ENCODE data around the gene PDE4B.

DNA sequence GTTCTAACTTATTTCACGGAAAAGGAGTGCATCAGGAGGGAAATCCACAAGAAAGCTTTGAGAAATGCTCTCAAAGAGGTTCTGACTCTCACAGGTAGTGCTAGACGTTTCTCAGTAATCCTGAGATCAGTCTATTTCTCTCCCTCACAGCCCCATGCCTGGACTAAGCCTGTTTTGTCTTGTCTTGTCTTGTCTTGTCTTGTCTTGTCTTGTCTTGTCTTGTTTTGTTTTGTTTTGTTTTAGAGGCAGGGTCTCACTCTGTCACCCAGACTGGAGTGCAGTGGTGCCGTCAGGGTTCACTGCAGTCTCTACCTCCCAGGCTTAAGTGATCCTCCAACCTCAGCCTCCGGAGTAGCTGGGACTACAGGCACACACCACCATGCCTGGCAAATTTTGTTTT is 608.0 kb downstream of the PDE4B start:
- TF ChIP-seq, protein P1, sequence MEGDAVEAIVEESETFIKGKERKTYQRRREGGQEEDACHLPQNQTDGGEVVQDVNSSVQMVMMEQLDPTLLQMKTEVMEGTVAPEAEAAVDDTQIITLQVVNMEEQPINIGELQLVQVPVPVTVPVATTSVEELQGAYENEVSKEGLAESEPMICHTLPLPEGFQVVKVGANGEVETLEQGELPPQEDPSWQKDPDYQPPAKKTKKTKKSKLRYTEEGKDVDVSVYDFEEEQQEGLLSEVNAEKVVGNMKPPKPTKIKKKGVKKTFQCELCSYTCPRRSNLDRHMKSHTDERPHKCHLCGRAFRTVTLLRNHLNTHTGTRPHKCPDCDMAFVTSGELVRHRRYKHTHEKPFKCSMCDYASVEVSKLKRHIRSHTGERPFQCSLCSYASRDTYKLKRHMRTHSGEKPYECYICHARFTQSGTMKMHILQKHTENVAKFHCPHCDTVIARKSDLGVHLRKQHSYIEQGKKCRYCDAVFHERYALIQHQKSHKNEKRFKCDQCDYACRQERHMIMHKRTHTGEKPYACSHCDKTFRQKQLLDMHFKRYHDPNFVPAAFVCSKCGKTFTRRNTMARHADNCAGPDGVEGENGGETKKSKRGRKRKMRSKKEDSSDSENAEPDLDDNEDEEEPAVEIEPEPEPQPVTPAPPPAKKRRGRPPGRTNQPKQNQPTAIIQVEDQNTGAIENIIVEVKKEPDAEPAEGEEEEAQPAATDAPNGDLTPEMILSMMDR (IDR thresholded peaks at IDR 0.05), result no peak
- no peak for TF ChIP-seq POLR2A (IDR thresholded peaks at IDR 0.05)

Data from heart left ventricle (tissue), 13 donors.